Activated T-cell treated with anti-CD3 and anti-CD28 coated beads, Interleukin-2, amount 50 U/mL, for 72 hours (primary cell): Measurements from ENCODE around the gene CNTFR. TPM values are rescaled to one million over a fixed set of nuclear protein-coding genes. Genes with fewer than 3 reads are reported as not detected.
"Not testable (repeated sequence)": the region's sequence is repeated elsewhere in the genome, so short reads cannot be mapped to it uniquely, and the experiment has no call there.

Source experiments
- ATAC-seq, 2 donors: fragments of 150-1000 bp; cut with Tn5 transposase; replicated peaks in 1 of 2; 2 replicates each; pipeline ENCODE4 v1.10.0; 2021; ENCODE audit warnings: moderate library complexity in 2 of 2, mild to moderate bottlenecking in 1 of 2
- DNase-seq, 2 donors: peaks; one replicate each; pipeline ENCODE4 v3.0.0; 2021 to 2022; ENCODE audit warnings: mixed read lengths in 1 of 2
- H3K27ac Mint-ChIP-seq: one replicate; pipeline ENCODE4 v1.8.0; 2022; ENCODE audit warnings: mild to moderate bottlenecking, moderate library complexity, mixed read lengths
- H3K27me3 Mint-ChIP-seq: one replicate; pipeline ENCODE4 v1.8.0; 2022; ENCODE audit warnings: low read depth, mixed read lengths
- H3K36me3 Mint-ChIP-seq, 2 donors: one replicate each; pipeline ENCODE4 v1.8.0; 2022; ENCODE audit warnings: mixed read lengths in 2 of 2, mild to moderate bottlenecking in 1 of 2; ENCODE audit not compliant: insufficient read depth in 2 of 2
- H3K4me1 Mint-ChIP-seq: one replicate; pipeline ENCODE4 v1.8.0; 2022; ENCODE audit warnings: low read depth, mixed read lengths
- H3K4me3 Mint-ChIP-seq, 2 donors: one replicate each; pipeline ENCODE4 v1.8.0; 2022; ENCODE audit warnings: mild to moderate bottlenecking in 2 of 2, mixed read lengths in 2 of 2, moderate library complexity in 2 of 2
- H3K9me3 Mint-ChIP-seq, 2 donors: one replicate each; pipeline ENCODE4 v1.8.0; 2022; ENCODE audit warnings: mixed read lengths in 2 of 2
- total RNA-seq, 2 donors: library from RNA; stranded (reverse); gene quantifications; one replicate each; pipeline ENCODE4 v1.2.3, GENCODE V29; 2022

The CNTFR gene, protein sequence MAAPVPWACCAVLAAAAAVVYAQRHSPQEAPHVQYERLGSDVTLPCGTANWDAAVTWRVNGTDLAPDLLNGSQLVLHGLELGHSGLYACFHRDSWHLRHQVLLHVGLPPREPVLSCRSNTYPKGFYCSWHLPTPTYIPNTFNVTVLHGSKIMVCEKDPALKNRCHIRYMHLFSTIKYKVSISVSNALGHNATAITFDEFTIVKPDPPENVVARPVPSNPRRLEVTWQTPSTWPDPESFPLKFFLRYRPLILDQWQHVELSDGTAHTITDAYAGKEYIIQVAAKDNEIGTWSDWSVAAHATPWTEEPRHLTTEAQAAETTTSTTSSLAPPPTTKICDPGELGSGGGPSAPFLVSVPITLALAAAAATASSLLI
- total RNA-seq: not detected

DNA sequence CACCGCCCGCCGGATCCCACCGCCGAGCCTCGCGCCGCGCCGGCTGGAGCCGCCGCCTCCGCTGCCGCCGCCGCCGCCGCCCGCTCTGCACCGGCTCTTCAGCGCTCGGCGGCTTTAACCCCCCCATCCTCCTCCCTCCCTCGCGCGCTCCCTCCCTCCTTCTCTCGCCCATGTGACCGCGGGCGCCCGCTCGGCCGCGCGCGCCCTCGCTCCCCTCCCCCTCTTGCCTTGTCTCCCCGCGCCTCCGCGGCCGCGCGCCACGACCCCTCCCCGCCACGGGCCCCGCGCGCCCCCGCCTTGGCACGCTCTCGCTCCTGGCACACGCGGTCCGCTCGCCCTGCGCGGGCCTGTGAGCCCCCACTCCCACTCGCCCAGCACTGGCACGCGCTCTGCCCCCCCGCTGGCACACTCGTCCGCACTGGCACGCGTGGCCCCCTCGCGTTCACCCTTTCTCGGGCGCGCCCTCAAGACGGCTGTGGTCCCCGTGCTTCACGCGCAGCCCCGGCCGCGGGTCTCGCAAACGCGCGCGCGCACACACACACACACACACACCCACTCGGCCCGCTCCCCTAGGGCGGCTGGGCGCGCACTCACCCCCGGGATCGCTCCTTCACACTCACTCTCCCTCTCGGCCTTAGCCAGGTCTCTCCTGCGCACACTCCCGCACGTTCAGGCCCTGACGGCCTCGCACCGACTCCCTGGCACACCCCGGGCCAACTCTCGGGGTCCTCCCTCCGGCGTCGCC, at the start of gene CNTFR:
Gene CNTFR, minus strand, starts transcription at position 89 of the 745 bp plus-strand sequence. CDS start 20,743 bp downstream, outside the sequence.
- H3K9me3 Mint-ChIP-seq: no peaks in the 10 kb centered on the region
- peaks cover 33% of the 10 kb centered on the region for H3K4me1 Mint-ChIP-seq

DNA sequence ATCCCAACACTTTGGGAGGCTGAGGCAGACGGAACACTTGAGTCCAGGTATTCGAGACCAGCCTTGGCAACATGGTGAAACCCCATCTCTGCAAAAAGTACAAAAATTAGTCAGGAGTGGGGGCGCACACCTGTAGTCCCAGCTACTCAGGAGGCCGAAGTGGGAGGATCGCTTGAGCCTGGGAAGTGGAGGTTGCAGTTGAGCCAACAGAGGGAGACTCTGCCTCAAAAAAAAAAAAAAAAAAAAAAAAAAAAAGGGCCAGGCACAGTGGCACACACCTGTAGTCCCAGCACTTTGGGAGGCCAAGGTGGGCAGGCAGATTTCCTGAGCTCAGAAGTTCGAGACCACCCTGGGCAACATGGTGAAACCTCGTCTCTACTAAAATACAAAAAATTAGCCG, 49.8 kb upstream of the CNTFR start:
- H3K27ac Mint-ChIP-seq, H3K36me3 Mint-ChIP-seq, ATAC-seq, DNase-seq, H3K27me3 Mint-ChIP-seq, H3K9me3 Mint-ChIP-seq, H3K4me3 Mint-ChIP-seq: not testable (repeated sequence)
- H3K4me1 Mint-ChIP-seq: peaks cover 44% of the 10 kb centered on the region

More for the DNA sequence above, at the start of gene CNTFR:
- Mint-ChIP-seq H3K27ac (no peak within 1 kb of the TSS), H3K4me3 (peak within 1 kb of the TSS; percentile 73 to 83), H3K27me3 (peaks cover 80% of the 10 kb centered on the region), H3K36me3 (no peaks in the 10 kb centered on the region)
- no peak for DNase-seq
- peak in 1 of 2 donors; percentile 7 for ATAC-seq

DNA sequence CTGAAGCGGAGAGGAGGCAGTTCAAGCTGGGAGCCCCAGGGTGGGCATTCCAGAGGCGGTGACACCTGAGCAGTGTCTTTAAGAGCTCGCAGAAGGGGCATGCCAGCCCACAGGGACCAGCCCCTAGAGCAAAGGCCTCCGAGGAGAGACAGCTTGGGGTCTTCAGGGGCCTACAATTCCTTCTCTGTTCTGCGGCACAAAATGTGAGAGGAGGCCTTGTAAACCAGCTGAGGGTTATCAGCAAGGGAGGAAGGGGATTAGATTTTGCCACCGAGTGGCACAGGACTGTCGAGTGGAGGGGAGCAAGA, 48.6 kb upstream of the CNTFR start:
- peak in 1 of 2 donors; percentile 11 for DNase-seq
- H3K27ac Mint-ChIP-seq: peak overlapping the region; percentile 97
- no peaks in the 10 kb centered on the region for H3K36me3 Mint-ChIP-seq
- ATAC-seq: no peak
- peaks cover 52% of the 10 kb centered on the region for H3K4me1 Mint-ChIP-seq
- H3K4me3 Mint-ChIP-seq: peak overlapping the region; percentile 88 to 98
- H3K9me3 Mint-ChIP-seq: no peaks in the 10 kb centered on the region
- no peaks in the 10 kb centered on the region for H3K27me3 Mint-ChIP-seq

DNA sequence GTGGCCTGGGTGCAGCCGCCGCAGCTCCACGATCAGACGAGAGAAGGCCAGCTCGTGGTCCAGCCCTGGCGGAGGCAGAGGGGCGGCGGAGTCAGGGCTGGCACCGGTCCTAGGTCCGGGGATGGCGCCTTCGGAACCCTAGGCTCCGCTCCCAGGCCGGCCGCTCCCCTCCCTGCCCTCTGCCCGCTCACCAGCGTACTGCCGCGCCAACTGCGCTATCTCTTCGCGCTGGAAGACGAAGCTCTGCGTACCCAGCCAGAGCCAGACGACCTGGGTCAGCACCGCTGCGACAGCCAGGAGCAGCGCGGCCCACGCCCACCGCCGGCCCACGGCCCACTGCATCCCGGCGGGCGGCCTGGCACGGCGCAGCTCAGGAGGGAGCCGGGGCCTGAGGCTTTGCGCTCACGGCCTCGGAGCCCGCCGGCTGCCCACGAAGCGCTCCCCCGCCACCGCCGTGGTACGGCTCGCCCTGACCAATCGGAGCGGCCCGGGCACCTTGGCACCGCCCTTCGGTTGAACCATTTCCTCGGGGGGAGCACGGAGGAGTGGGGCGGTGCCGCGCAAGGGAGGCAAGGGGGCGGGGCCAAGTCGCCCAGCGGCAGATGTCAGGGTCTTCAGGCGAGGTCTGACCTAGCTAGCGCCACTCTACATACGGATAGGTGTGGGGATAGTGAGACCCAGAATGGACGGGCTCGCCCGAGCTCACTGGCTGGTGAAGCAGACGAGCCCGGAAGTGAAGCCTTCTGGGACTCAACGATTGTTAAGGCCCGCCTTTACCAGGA, 48.0 kb upstream of the CNTFR start, which contains the start of gene SIGMAR1:
Gene SIGMAR1, minus strand, starts transcription at position 432 of the 782 bp plus-strand sequence. Its CDS starts 90 bp downstream, at position 342.
- Mint-ChIP-seq H3K27me3 (no peaks in the 10 kb centered on the region), H3K4me3 (peak within 1 kb of the TSS; percentile 88 to 98), H3K4me1 (peaks cover 52% of the 10 kb centered on the region), H3K9me3 (no peaks in the 10 kb centered on the region), H3K36me3 (no peaks in the 10 kb centered on the region), H3K27ac (peak within 1 kb of the TSS; percentile 97)
- DNase-seq (peak; percentile 96), ATAC-seq (peak; percentile 90 to 91)

DNA sequence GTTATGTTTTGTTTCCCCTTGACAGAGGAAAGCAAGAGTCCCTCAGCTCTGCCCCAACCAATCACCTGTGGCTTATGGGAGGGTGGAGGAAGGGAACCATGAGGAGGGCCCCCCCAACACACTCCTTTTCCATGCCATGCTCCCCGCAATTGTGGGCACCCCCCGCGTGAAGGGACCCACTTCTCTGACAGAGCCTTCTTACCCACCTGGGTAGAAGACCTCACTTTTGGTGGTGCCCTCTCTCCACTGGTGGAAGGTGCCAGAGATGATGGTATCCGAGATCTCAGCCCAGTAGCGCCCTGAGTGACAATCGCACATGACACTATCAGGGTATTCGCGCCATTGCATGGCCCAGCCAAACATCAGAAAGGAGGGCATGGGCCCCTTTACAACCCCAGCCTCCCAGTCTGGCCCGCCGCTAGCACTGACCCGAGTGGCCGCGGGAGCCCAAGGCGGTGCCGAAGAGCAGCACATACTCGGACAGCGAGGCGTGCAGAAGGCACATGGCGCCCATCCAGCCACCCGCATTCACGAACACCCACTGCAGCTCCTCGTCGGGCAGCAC, 47.3 kb upstream of the CNTFR start:
- Mint-ChIP-seq H3K27me3 (no peaks in the 10 kb centered on the region), H3K9me3 (no peaks in the 10 kb centered on the region), H3K27ac (peak overlapping the region; percentile 27), H3K4me1 (peaks cover 52% of the 10 kb centered on the region), H3K36me3 (no peaks in the 10 kb centered on the region), H3K4me3 (peak overlapping the region; percentile 88 to 98)
- ATAC-seq (peak; percentile 1 to 22), DNase-seq (no peak)

DNA sequence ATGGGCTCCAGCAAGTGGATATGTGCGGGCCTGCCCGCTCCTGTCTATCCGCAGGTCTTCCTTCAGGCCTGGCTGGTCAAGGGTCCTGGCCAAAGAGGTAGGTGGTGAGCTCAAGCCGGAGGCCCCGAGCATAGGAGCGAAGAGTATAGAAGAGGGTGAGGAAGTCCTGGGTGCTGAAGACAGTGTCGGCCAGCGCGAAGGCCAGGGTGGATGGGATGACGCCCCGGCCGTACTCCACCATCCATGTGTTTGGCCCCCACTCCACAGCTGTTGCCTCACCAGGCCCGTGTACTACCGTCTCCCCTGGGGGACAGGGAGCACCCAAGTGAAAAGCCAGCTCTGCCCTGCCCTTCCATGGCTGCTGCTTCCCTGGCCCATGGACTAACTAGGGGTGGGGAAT, 46.0 kb upstream of the CNTFR start:
- Mint-ChIP-seq H3K27me3 (peaks cover 4% of the 10 kb centered on the region), H3K27ac (no peak overlapping the region), H3K4me1 (peaks cover 52% of the 10 kb centered on the region), H3K36me3 (no peaks in the 10 kb centered on the region), H3K9me3 (no peaks in the 10 kb centered on the region), H3K4me3 (peak overlapping the region; percentile 77 to 88)
- no peak for ATAC-seq
- no peak for DNase-seq

DNA sequence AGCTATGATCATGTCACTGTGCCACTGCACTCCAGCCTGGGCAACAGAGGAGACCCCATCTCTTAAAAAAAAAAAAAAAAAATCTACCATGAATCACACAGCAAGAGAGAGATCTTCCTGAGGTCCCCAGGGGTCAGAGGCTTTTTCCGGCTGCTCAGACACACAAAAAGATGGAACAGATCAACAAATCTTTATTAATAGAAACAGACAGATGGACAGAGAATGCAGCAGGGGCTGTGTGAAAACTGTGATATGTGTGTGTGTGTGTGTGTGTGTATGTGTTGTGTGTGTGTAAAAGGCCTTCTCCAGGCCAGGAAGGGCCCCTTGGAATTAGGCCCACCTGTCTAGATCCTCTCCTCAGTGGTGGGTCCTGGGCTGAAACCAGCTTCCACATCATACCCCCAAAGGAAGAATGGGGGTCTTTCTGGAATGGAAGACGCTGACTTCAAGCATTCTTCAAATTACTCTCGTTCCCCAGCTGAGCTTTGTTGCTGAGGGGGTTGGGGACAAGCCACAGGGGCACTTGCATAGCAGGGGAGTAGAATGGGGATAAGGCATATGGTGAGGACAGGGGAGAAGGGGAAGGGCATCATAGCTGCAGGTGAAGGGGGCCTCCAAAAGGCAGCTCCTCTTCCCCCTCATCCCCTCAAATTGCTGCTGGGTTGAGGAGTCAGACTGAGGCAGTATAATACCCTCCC, 45.2 kb upstream of the CNTFR start:
- Mint-ChIP-seq H3K4me1 (peaks cover 60% of the 10 kb centered on the region), H3K27me3 (peaks cover 12% of the 10 kb centered on the region), H3K4me3 (peak overlapping the region; percentile 9 to 14), H3K9me3 (no peaks in the 10 kb centered on the region), H3K36me3 (no peaks in the 10 kb centered on the region), H3K27ac (no peak overlapping the region)
- no peak for ATAC-seq
- no peak for DNase-seq

DNA sequence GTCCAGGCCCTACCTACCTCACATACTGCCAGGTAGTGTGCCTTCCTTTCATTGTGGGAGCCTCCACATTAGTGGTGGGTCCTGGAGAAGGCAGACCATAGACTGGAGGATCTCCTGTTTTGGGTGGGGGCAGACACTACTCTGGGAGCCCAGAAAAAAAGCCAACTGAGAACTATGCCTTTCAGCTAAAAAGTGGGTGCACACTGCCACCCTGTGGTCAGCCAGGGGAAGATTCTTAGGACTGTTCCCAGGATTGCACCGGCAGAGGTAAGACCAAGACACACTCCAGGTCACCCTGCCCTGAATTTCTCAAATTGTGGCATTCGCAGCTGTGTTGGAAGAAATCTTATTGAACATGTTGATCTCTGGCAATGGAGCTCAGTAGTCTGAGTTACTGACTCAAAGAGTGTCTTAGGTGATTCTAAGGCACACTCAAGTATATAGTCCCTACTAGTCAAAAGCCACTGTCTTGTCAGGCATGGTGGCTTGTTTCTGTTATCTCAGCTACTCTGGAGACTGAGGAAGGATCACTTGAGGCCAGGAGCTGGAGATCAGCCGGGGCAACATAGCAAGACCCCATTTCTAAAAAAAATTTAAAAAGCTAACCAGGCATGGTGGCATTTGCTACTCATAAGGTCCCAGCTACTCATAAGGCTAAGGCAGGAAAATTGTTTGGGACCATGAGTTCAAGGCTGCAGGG, 44.5 kb upstream of the CNTFR start:
- Mint-ChIP-seq H3K4me3 (no peak overlapping the region), H3K27me3 (peaks cover 19% of the 10 kb centered on the region), H3K4me1 (peaks cover 66% of the 10 kb centered on the region), H3K36me3 (no peaks in the 10 kb centered on the region), H3K9me3 (no peaks in the 10 kb centered on the region), H3K27ac (peak overlapping the region; percentile 24)
- DNase-seq (peak; percentile 76 to 80), ATAC-seq (peak; percentile 14 to 26)

DNA sequence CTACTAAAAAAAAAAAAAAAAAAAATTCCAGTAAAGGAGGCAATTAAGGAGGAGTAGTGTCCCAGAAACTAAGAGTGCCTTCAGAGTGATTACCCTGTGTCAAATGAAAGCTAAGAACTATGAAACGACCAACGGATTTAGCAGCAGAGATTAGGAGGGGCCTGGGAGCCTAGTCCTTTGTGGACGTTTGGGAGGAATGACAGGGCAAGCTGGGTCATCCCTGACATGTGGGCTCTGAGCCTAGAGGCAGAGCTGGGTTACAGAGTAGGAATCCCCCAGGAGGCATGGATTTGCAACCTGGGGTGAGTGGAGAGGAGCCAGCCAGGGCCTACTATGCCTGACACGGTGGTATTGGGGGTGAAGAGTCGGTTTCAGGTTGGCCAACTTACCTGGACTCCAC, 43.6 kb upstream of the CNTFR start:
- DNase-seq (no peak), ATAC-seq (no peak)
- Mint-ChIP-seq H3K27ac (no peak overlapping the region), H3K36me3 (peaks cover 0 to 2% of the 10 kb centered on the region in 2 donors), H3K9me3 (no peaks in the 10 kb centered on the region), H3K4me1 (peaks cover 64% of the 10 kb centered on the region), H3K27me3 (peaks cover 26% of the 10 kb centered on the region), H3K4me3 (no peak overlapping the region)

DNA sequence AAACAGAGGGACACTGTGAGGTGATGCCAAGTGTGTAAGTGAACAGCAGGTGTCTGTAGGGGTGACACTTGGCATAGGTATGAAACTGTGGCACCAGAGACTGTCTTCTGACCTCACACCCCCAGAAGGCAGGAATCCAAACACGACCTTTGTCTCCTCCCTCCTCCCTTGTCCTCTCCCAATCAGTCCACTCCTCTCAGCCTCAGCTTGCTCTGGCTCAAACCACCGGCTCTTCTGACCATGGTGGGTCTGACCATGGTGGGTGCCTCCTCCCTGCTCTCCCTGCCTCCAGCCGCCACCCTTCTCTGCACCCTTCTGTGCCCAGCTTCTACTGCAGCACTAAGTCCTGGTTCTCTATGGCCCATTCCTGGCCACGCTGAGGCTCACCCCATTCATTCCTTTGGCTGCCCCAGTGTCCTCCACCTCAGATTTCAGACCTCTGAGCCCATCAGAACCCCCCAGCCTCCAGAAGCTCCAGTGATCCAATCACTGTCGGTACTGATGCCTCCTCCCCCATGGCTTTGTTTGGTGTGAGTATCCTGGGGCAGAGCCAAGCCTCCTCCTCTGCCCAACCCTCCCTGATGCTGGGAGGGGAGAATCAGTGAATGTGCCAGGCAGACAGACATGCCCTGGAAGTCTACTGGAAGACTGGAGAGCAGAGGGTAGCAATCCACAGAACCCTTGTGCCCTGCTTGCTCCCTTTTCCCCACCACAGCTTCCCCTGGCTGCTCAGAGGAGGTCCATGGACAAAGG, 41.1 kb upstream of the CNTFR start:
- H3K27me3 Mint-ChIP-seq: peaks cover 52% of the 10 kb centered on the region
- H3K36me3 Mint-ChIP-seq: peaks cover 0 to 2% of the 10 kb centered on the region in 2 donors
- H3K27ac Mint-ChIP-seq: no peak overlapping the region
- peaks cover 49% of the 10 kb centered on the region for H3K4me1 Mint-ChIP-seq
- no peaks in the 10 kb centered on the region for H3K9me3 Mint-ChIP-seq
- H3K4me3 Mint-ChIP-seq: peak overlapping the region; percentile 24 to 49
- ATAC-seq (no peak), DNase-seq (no peak)

DNA sequence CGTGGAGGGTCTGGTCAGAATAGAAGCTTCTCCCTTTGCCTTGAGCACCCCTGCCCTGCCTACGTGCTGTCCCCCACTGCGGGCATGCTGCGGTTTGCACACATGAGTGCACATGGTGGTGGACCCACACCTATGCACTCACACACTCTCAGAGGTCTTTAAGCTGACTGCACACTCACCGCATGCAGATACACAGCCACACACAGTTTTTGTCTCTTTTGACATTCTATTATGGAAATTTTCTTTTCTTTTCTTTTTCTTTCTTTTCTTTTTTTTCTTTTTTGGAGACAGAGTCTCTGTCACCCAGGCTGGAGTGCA, 39.9 kb upstream of the CNTFR start:
- peaks cover 59% of the 10 kb centered on the region for H3K27me3 Mint-ChIP-seq
- H3K4me3 Mint-ChIP-seq: peak overlapping the region; percentile 67 to 86
- DNase-seq: no peak
- peaks cover 37% of the 10 kb centered on the region for H3K4me1 Mint-ChIP-seq
- ATAC-seq: no peak
- no peak overlapping the region for H3K27ac Mint-ChIP-seq
- no peaks in the 10 kb centered on the region for H3K9me3 Mint-ChIP-seq
- peaks cover 0 to 2% of the 10 kb centered on the region in 2 donors for H3K36me3 Mint-ChIP-seq
